ENCODE measurements around the gene VOPP1.

VOPP1 gene

GRCh38 chr7:55463686-55464262, 108.5 kb downstream of the VOPP1 start:
- DNase-seq (ENCODE audit: insufficient read length, low spot score) (no peak), FAIRE-seq (no peak)
- TF ChIP-seq SPI1 (IDR thresholded peaks at IDR 0.05; ENCODE audit: low read depth, low read length) (no peak), PAX5 (IDR thresholded peaks at IDR 0.05; ENCODE audit: insufficient read depth, low read length, severe bottlenecking) (no peak), POU2F2 (IDR thresholded peaks at IDR 0.05; ENCODE audit: low read depth, low read length) (no peak), POLR2AphosphoS5 (IDR thresholded peaks at IDR 0.05; ENCODE audit: low read depth, low read length) (0 out of 2 replicates have a peak, but pooled peaks have one; percentile 14)

DNA sequence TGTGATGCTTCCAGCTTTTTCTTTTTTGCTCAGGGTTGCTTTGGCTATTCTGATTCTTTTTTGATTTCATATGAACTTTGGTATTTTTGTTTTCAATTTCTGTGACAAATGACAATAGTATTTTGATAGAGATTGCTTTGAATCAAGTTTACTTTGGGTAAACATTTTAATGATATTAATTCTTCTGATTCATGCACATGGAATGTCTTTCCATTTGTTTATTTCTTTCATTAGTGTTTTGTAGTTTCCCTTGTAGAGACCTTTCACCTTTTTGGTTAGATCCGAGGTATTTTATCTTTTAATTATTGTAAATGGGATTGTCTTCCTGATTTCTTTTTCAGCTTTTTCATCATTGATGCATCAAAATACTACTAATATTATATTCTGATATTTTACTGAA, 114.0 kb downstream of the VOPP1 start:
- FAIRE-seq (no peak), DNase-seq (ENCODE audit: insufficient read length, low spot score) (no peak)
- TF ChIP-seq PAX5 (IDR thresholded peaks at IDR 0.05; ENCODE audit: insufficient read depth, low read length, severe bottlenecking) (no peak), TAF1 (IDR thresholded peaks at IDR 0.05; ENCODE audit: low read depth, low read length) (no peak), POU2F2 (IDR thresholded peaks at IDR 0.05; ENCODE audit: low read depth, low read length) (no peak), POLR2AphosphoS5 (IDR thresholded peaks at IDR 0.05; ENCODE audit: low read depth, low read length) (no peak), SPI1 (IDR thresholded peaks at IDR 0.05; ENCODE audit: low read depth, low read length) (no peak), POLR2A (IDR thresholded peaks at IDR 0.05; ENCODE audit: low read depth, low read length) (no peak)

- no peak for TF ChIP-seq TAF1 (IDR thresholded peaks at IDR 0.05; ENCODE audit: low read depth, low read length)
- TF ChIP-seq PAX5 (IDR thresholded peaks at IDR 0.05; ENCODE audit: insufficient read depth, low read length, severe bottlenecking): no peak
- TF ChIP-seq POLR2AphosphoS5 (IDR thresholded peaks at IDR 0.05; ENCODE audit: low read depth, low read length): no peak
- TF ChIP-seq SPI1 (IDR thresholded peaks at IDR 0.05; ENCODE audit: low read depth, low read length): no peak
- TF ChIP-seq POLR2A (IDR thresholded peaks at IDR 0.05; ENCODE audit: low read depth, low read length): no peak
- TF ChIP-seq POU2F2 (IDR thresholded peaks at IDR 0.05; ENCODE audit: low read depth, low read length): no peak
- DNase-seq (ENCODE audit: insufficient read length, low spot score): no peak
- no peak for FAIRE-seq
Observed at GRCh38 chr7:55457801-55458200, 114.5 kb downstream of the VOPP1 start.

DNA sequence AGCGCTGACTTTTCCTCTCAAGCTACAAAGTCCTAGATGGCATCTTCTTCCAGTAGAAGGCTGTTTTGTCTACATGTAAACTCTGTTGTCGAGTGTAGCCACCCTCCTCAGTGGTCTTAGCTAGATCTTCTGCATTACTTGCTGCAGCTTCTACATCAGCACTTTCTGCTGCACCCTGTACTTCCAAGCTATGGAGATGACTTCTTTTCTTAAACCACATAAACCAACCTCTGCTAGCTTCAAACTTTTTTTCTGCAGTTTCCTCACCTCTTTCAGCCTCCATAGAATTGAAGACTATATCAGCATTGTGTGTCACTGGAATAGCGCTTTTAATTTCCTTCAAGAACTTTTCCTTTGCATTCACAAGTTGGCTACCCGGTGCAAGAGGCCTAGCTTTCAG, 119.3 kb downstream of the VOPP1 start:
- no peak for DNase-seq (ENCODE audit: insufficient read length, low spot score)
- FAIRE-seq: no peak
- TF ChIP-seq POLR2AphosphoS5 (IDR thresholded peaks at IDR 0.05; ENCODE audit: low read depth, low read length): no peak

DNA sequence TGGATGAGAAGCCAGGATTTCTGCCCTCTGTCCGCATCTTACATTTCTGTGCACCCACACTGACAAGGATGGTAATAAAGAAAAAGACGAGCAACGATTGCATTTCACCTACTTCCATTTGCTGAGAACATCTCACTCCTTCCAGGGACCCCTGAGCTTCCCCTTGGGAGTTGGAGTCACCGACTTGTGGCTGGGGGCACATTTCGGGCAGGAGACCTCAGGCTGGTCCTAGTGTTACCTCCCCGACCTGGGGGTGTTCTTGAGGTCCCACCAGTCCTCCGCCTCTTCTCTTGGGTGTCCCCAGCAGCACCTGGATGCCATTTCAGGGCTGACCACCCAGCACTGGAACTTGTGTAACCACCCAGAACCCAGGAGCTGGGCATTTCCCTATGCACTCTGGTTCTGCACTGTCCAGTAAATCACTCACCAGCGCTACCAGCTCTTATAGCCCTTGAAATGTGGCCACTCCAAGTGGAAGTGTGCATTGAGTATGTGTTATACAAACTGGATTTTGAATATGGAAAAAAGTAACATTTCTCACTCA, 122.2 kb downstream of the VOPP1 start:
- TF ChIP-seq POLR2AphosphoS5 (IDR thresholded peaks at IDR 0.05; ENCODE audit: low read depth, low read length) (no peak), PAX5 (IDR thresholded peaks at IDR 0.05; ENCODE audit: insufficient read depth, low read length, severe bottlenecking) (no peak), SPI1 (IDR thresholded peaks at IDR 0.05; ENCODE audit: low read depth, low read length) (no peak), POU2F2 (IDR thresholded peaks at IDR 0.05; ENCODE audit: low read depth, low read length) (0 out of 2 replicates have a peak, but pooled peaks have one; percentile 16)
- DNase-seq (ENCODE audit: insufficient read length, low spot score): no peak
- FAIRE-seq: no peak

DNA sequence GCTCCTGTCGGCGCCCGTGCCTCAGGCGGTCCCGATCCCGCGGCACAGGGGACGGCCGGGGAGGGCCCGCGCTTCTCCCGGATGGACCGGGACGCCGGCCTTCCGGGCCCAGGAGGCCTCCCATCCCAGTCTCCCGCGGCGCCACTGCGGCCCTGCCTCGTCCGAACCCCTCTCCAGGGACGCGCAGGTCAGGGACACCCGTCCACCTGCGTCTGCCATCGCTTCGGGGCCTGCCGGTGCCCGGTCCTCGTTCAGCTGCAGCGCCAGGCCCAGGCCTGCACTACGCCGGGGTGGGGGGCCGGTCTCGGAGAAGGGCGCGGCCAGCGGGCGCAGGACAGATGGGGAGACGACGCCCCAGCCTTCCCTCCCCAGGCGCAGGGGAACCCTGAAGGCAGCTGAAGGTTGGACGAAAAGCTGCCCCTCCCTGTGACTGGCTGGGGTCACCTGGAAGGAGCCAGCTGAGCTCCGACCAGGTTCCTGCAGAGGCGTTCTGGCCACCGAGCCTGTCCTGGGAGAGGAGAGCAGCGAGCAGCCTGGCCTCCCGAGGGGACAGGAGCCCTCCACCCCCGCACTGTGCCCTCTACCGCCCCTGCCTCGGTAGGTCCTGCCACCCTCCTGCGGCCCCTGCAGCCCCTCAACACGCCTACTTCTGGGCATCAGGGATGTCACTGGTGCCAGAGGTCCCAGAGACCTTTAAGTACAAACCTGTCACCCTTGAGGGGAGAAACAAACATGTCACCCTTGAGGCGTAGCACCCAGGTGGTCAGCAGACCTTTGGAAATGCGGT, 122.9 kb downstream of the VOPP1 start:
- DNase-seq (ENCODE audit: insufficient read length, low spot score) (no peak), FAIRE-seq (no peak)
- TF ChIP-seq POLR2AphosphoS5 (IDR thresholded peaks at IDR 0.05; ENCODE audit: low read depth, low read length): no peak

GRCh38 chr7:55448526-55448925, 123.8 kb downstream of the VOPP1 start:
- FAIRE-seq (no peak), DNase-seq (ENCODE audit: insufficient read length, low spot score) (no peak)
- TF ChIP-seq POLR2A (IDR thresholded peaks at IDR 0.05; ENCODE audit: low read depth, low read length) (no peak), POLR2AphosphoS5 (IDR thresholded peaks at IDR 0.05; ENCODE audit: low read depth, low read length) (no peak), TAF1 (IDR thresholded peaks at IDR 0.05; ENCODE audit: low read depth, low read length) (no peak), POU2F2 (IDR thresholded peaks at IDR 0.05; ENCODE audit: low read depth, low read length) (no peak), PAX5 (IDR thresholded peaks at IDR 0.05; ENCODE audit: insufficient read depth, low read length, severe bottlenecking) (no peak), SPI1 (IDR thresholded peaks at IDR 0.05; ENCODE audit: low read depth, low read length) (no peak)

- FAIRE-seq (no peak), DNase-seq (ENCODE audit: insufficient read length, low spot score) (no peak)
- no peak for TF ChIP-seq PAX5 (IDR thresholded peaks at IDR 0.05; ENCODE audit: insufficient read depth, low read length, severe bottlenecking)
- no peak for TF ChIP-seq TAF1 (IDR thresholded peaks at IDR 0.05; ENCODE audit: low read depth, low read length)
- no peak for TF ChIP-seq POU2F2 (IDR thresholded peaks at IDR 0.05; ENCODE audit: low read depth, low read length)
- no peak for TF ChIP-seq POLR2AphosphoS5 (IDR thresholded peaks at IDR 0.05; ENCODE audit: low read depth, low read length)
- no peak for TF ChIP-seq POLR2A (IDR thresholded peaks at IDR 0.05; ENCODE audit: low read depth, low read length)
- TF ChIP-seq SPI1 (IDR thresholded peaks at IDR 0.05; ENCODE audit: low read depth, low read length): no peak
Observed at GRCh38 chr7:55444786-55445185, 127.5 kb downstream of the VOPP1 start.

DNA sequence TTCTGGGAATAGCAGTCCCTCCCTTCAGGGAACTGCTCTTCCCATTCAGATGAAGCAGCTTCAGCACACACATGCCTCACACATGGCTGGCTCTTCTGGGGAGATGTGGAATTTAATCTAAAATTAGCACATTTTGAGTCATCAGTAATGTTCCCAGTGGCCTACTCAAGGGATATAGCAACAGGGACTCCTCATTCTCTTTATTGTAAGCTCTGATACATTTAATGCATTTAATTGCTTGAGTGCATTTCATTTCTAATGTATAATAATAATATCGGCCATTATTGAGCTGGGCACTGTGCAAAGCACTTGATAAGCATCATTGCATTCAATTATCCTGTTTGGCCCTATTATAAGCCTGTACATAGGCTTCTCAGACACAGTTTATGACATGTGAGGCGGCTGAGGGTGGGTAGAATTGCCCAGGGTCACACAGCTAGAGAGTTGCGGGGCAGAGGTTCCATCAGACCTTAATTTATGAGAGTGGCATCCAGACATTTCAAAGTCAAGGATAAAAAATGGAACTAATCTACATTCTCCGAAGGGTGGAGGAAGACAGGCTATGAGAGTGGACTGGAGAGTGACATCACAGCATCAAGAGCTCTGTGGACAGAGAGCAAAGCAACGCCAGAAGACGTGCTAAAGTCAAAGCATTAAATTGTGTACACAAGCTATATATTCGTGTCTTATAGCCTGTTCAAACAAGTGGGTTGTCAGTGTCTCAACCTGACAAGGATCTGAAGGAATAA, 130.4 kb downstream of the VOPP1 start:
- DNase-seq (ENCODE audit: insufficient read length, low spot score) (no peak), FAIRE-seq (no peak)
- no peak for TF ChIP-seq TAF1 (IDR thresholded peaks at IDR 0.05; ENCODE audit: low read depth, low read length)
- TF ChIP-seq POLR2AphosphoS5 (IDR thresholded peaks at IDR 0.05; ENCODE audit: low read depth, low read length): no peak
- TF ChIP-seq POU2F2 (IDR thresholded peaks at IDR 0.05; ENCODE audit: low read depth, low read length): no peak
- no peak for TF ChIP-seq SPI1 (IDR thresholded peaks at IDR 0.05; ENCODE audit: low read depth, low read length)
- no peak for TF ChIP-seq PAX5 (IDR thresholded peaks at IDR 0.05; ENCODE audit: insufficient read depth, low read length, severe bottlenecking)
- no peak for TF ChIP-seq POLR2A (IDR thresholded peaks at IDR 0.05; ENCODE audit: low read depth, low read length)
